Panc1 (cell line): Measurements from ENCODE around the gene CAMK2A. TPM values are rescaled to one million over a fixed set of nuclear protein-coding genes. Genes with fewer than 3 reads are reported as not detected.

Source experiments
- ATAC-seq: fragments of 200-7000 bp; cut with Tn5 transposase; 2 replicates; pipeline ENCODE4 v1.9.1; 2020; ENCODE audit warnings: mild to moderate bottlenecking, moderate library complexity
- BruUV-seq: library from RNA; stranded (reverse); fragments of 400-500 nt; replicated peaks from 2 replicates; lab custom pipeline; 2021; lab: Mats Ljungman, UMichigan
- CTCF ChIA-PET: fragments of 300-600 bp; sonication (Branson Sonifier 250); formaldehyde crosslinking; loops from one replicate; lab custom pipeline; 2022; ENCODE audit warnings: antibody characterized with exemption; lab: Charles Lee
- POLR2A ChIA-PET: fragments of 300-600 bp; sonication (Branson Sonifier 250); formaldehyde crosslinking; loops from one replicate; lab custom pipeline; 2022; ENCODE audit warnings: antibody characterized with exemption; lab: Charles Lee
- DNase-seq: peaks from one replicate; pipeline ENCODE4 v3.0.0-alpha.2; 2010; ENCODE audit warnings: low read depth, low spot score
- H3K27ac ChIP-seq: 2 replicates; pipeline ENCODE4 v1.5.1; 2011; ENCODE audit warnings: mild to moderate bottlenecking, low read length, inconsistent platforms
- H3K27me3 ChIP-seq: fragments of 200-500 bp; sonication (Bioruptor generic); 2 replicates; pipeline ENCODE4 v1.6.0; 2014; ENCODE audit warnings: low read length, inconsistent platforms; ENCODE audit not compliant: control insufficient read depth, insufficient read depth
- H3K36me3 ChIP-seq: fragments of 200-500 bp; sonication (Bioruptor generic); 2 replicates; pipeline ENCODE4 v1.5.1; 2014; ENCODE audit warnings: inconsistent platforms, mild to moderate bottlenecking, low read length, moderate library complexity; ENCODE audit not compliant: control insufficient read depth, insufficient read depth
- H3K4me1 ChIP-seq: 2 replicates; pipeline ENCODE4 v1.5.1; 2011; ENCODE audit warnings: inconsistent platforms, mild to moderate bottlenecking, low read length, moderate library complexity; ENCODE audit not compliant: control insufficient read depth, insufficient read depth
- H3K4me3 ChIP-seq, 2 experiments: 2 replicates each; pipeline ENCODE4 v1.5.1; 2011 to 2012; ENCODE audit warnings: low read depth in 2 of 2, low read length in 2 of 2, mild to moderate bottlenecking in 2 of 2, inconsistent platforms in 1 of 2, moderate library complexity in 1 of 2
- H3K9me3 ChIP-seq: fragments of 200-500 bp; sonication (Bioruptor generic); 2 replicates; pipeline ENCODE4 v1.5.1; 2014; ENCODE audit warnings: low read depth, mild to moderate bottlenecking, inconsistent platforms, low read length, moderate library complexity; ENCODE audit not compliant: control insufficient read depth, insufficient read depth
- CTCF ChIP-seq: fragments of 450-650 bp; IDR thresholded peaks from 2 replicates; pipeline ENCODE4 v1.5.1; 2017; ENCODE audit warnings: mild to moderate bottlenecking
- POLR2AphosphoS5 ChIP-seq: IDR thresholded peaks from 2 replicates; pipeline ENCODE4 v1.6.1; 2012; ENCODE audit warnings: mild to moderate bottlenecking, low read depth, low read length, moderate library complexity
- REST ChIP-seq, 2 experiments: IDR thresholded peaks; 2 replicates each; pipeline ENCODE4 v1.6.1; 2011 to 2012; ENCODE audit warnings: low read depth in 2 of 2, control low read depth in 1 of 2, low read length in 1 of 2, mild to moderate bottlenecking in 1 of 2, moderate library complexity in 1 of 2; ENCODE audit not compliant: insufficient read depth in 1 of 2
- SIN3A ChIP-seq: IDR thresholded peaks from 2 replicates; pipeline ENCODE4 v1.6.1; 2012; ENCODE audit warnings: low read depth, mild to moderate bottlenecking, low read length, moderate library complexity, borderline replicate concordance; ENCODE audit not compliant: insufficient read depth
- TCF7L2 ChIP-seq: IDR thresholded peaks from 2 replicates; pipeline ENCODE4 v1.6.1; 2011; ENCODE audit warnings: mild to moderate bottlenecking, low read depth, low read length, inconsistent platforms
- in situ Hi-C: cut with HindIII; loops from 2 replicates; pipeline ENCODE4 v1.10.0; 2016; ENCODE audit warnings: low sequenced_read_pairs, low pct_unique_long_range_greater_than_20kb
- intact Hi-C: fragments of 100-400 bp; cut with micrococcal nuclease; formaldehyde crosslinking; loops from one replicate; pipeline ENCODE4 v1.10.0; 2022; ENCODE audit not compliant: unreplicated experiment
- total RNA-seq: library from RNA; stranded (reverse); gene quantifications from one replicate; pipeline ENCODE4 v1.2.1, GENCODE V29; 2021; ENCODE audit not compliant: unreplicated experiment

Gene CAMK2A
- total RNA-seq, 1 experiment from 2014 or later = 0.51 TPM

- peaks cover 39% of the 10 kb centered on the region for H3K4me1 ChIP-seq
- ChIA-PET POLR2A (no interaction called here), CTCF (no interaction called here)
- intact Hi-C loops (no loop called here), in situ Hi-C loops (no loop called here)
- no peaks in the 10 kb centered on the region for H3K27me3 ChIP-seq
- TF ChIP-seq POLR2AphosphoS5 (no peak), CTCF (no peak), TCF7L2 (no peak), REST (IDR thresholded peaks at IDR 0.05; ENCODE audit: insufficient read depth in 1 of 2, low read depth in 2 of 2, low read length in 1 of 2) (no peak), SIN3A (no peak)
- no peak overlapping the region for H3K27ac ChIP-seq
- BruUV-seq = no TSS peak
- H3K9me3 ChIP-seq = no peaks in the 10 kb centered on the region
- ATAC-seq (no peak), DNase-seq (no peak)
- no peaks in the 10 kb centered on the region for H3K36me3 ChIP-seq
- no peak overlapping the region for H3K4me3 ChIP-seq
Observed at GRCh38 chr5:150297236-150297890, 7.8 kb upstream of the CAMK2A start.

GRCh38 chr5:150296496-150296895 is 6.9 kb upstream of the CAMK2A start:
- ATAC-seq (no peak), DNase-seq (no peak)
- H3K4me1 ChIP-seq = peaks cover 34% of the 10 kb centered on the region
- no peak overlapping the region for H3K4me3 ChIP-seq
- intact Hi-C loops (no loop called here), in situ Hi-C loops (no loop called here)
- no TSS peak for BruUV-seq
- TF ChIP-seq REST (IDR thresholded peaks at IDR 0.05; ENCODE audit: insufficient read depth in 1 of 2, low read depth in 2 of 2, low read length in 1 of 2) = no peak
- no peak for TF ChIP-seq POLR2AphosphoS5
- TF ChIP-seq SIN3A = no peak
- TF ChIP-seq TCF7L2 = no peak
- TF ChIP-seq CTCF = no peak
- H3K27me3 ChIP-seq = no peaks in the 10 kb centered on the region
- no peaks in the 10 kb centered on the region for H3K36me3 ChIP-seq
- no peak overlapping the region for H3K27ac ChIP-seq
- H3K9me3 ChIP-seq = no peaks in the 10 kb centered on the region
- ChIA-PET POLR2A (no interaction called here), CTCF (no interaction called here)
